BE2C (cell line): ENCODE measurements around the gene AQP12B.
A peak's percentile ranks its signal among the peaks of the same experiment; 100 is the strongest.

Source experiments
- DNase-seq: peaks from one replicate; pipeline ENCODE4 v3.0.0-alpha.2; 2020
- H3K27me3 ChIP-seq: fragments of 250-450 bp; sonication (Bioruptor Pico); 2 replicates; pipeline ENCODE4 v1.5.1; 2020; ENCODE audit warnings: mild to moderate bottlenecking
- H3K36me3 ChIP-seq: fragments of 250-450 bp; sonication (Bioruptor Pico); 2 replicates; pipeline ENCODE4 v1.5.1; 2020; ENCODE audit warnings: mild to moderate bottlenecking
- H3K4me1 ChIP-seq: fragments of 250-450 bp; sonication (Bioruptor Pico); 2 replicates; pipeline ENCODE4 v1.5.1; 2020
- H3K4me3 ChIP-seq: 2 replicates; pipeline ENCODE4 v1.5.1; 2011; ENCODE audit warnings: low read depth, low read length
- H3K9me3 ChIP-seq: fragments of 250-450 bp; sonication (Bioruptor Pico); 2 replicates; pipeline ENCODE4 v1.5.1; 2020
- TF ChIP-seq, protein P1 (sequence below): IDR thresholded peaks from 2 replicates; pipeline ENCODE4 v1.5.1; 2012; ENCODE audit warnings: mild to moderate bottlenecking, low read depth, low read length

AQP12B gene

GRCh38 chr2:240628507-240628807 lies 54.2 kb downstream of the AQP12B start:
- no peaks in the 10 kb centered on the region for H3K36me3 ChIP-seq
- TF ChIP-seq, protein P1, sequence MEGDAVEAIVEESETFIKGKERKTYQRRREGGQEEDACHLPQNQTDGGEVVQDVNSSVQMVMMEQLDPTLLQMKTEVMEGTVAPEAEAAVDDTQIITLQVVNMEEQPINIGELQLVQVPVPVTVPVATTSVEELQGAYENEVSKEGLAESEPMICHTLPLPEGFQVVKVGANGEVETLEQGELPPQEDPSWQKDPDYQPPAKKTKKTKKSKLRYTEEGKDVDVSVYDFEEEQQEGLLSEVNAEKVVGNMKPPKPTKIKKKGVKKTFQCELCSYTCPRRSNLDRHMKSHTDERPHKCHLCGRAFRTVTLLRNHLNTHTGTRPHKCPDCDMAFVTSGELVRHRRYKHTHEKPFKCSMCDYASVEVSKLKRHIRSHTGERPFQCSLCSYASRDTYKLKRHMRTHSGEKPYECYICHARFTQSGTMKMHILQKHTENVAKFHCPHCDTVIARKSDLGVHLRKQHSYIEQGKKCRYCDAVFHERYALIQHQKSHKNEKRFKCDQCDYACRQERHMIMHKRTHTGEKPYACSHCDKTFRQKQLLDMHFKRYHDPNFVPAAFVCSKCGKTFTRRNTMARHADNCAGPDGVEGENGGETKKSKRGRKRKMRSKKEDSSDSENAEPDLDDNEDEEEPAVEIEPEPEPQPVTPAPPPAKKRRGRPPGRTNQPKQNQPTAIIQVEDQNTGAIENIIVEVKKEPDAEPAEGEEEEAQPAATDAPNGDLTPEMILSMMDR = no peak
- no peaks in the 10 kb centered on the region for H3K27me3 ChIP-seq
- no peak overlapping the region for H3K4me3 ChIP-seq
- no peaks in the 10 kb centered on the region for H3K9me3 ChIP-seq
- no peak for DNase-seq
- no peaks in the 10 kb centered on the region for H3K4me1 ChIP-seq

GRCh38 chr2:240627736-240628506 lies 54.8 kb downstream of the AQP12B start:
- peak; percentile 3 for DNase-seq
- TF ChIP-seq, protein P1 = no peak
- peaks cover under 1% of the 10 kb centered on the region for H3K4me1 ChIP-seq
- no peaks in the 10 kb centered on the region for H3K27me3 ChIP-seq
- no peak overlapping the region for H3K4me3 ChIP-seq
- H3K36me3 ChIP-seq = no peaks in the 10 kb centered on the region
- H3K9me3 ChIP-seq = no peaks in the 10 kb centered on the region

GRCh38 chr2:240626531-240627300 lies 56.0 kb downstream of the AQP12B start:
- no peaks in the 10 kb centered on the region for H3K9me3 ChIP-seq
- H3K27me3 ChIP-seq = no peaks in the 10 kb centered on the region
- no peaks in the 10 kb centered on the region for H3K36me3 ChIP-seq
- TF ChIP-seq, protein P1 = no peak
- DNase-seq = peak; percentile 7
- peaks cover 5% of the 10 kb centered on the region for H3K4me1 ChIP-seq
- H3K4me3 ChIP-seq = no peak overlapping the region
